Stimulated activated CD8-positive, alpha-beta memory T cell treated with anti-CD3 and anti-CD28 coated beads, Interleukin-7, amount 100 ng/mL, for 48 hours (primary cell): ENCODE measurements around the gene NTRK1.
A peak's percentile ranks its signal among the peaks of the same experiment; 100 is the strongest.
"Not testable (repeated sequence)": the region's sequence is repeated elsewhere in the genome, so short reads cannot be mapped to it uniquely, and the experiment has no call there.

ENCODE experiments used
- DNase-seq, 2 donors: peaks; one replicate each; pipeline ENCODE4 v3.0.0-alpha.2; 2020; ENCODE audit warnings: low read depth in 1 of 2; ENCODE audit errors: extremely low read depth in 1 of 2

NTRK1 gene

GRCh38 chr1:156910309-156910782 is 49.7 kb downstream of the NTRK1 start:
- DNase-seq, result peak; percentile 25 to 33

GRCh38 chr1:156911577-156912298 is 51.1 kb downstream of the NTRK1 start:
- no peak for DNase-seq

GRCh38 chr1:156912310-156912709 is 51.6 kb downstream of the NTRK1 start:
- DNase-seq, result no peak

- DNase-seq, result no peak
These were observed 52.5 kb downstream of the NTRK1 start for GRCh38 chr1:156912861-156913808.

GRCh38 chr1:156913809-156914387 is 53.2 kb downstream of the NTRK1 start:
- no peak for DNase-seq

- DNase-seq, result no peak
These were observed 53.8 kb downstream of the NTRK1 start for GRCh38 chr1:156914440-156914856.

- peak; percentile 55 to 60 for DNase-seq
These were observed 59.8 kb downstream of the NTRK1 start, which contains the start of gene LRRC71 for GRCh38 chr1:156920233-156921052. TSS of gene LRRC71 (plus strand) at chr1:156920632. CDS start at chr1:156920804, 172 bp downstream.

GRCh38 chr1:156921053-156921529 is 60.4 kb downstream of the NTRK1 start:
- no peak for DNase-seq

- no peak for DNase-seq
These were observed 62.5 kb downstream of the NTRK1 start for GRCh38 chr1:156922986-156923669.

- no peak for DNase-seq
These were observed 63.2 kb downstream of the NTRK1 start for GRCh38 chr1:156923670-156924477.

- DNase-seq, result no peak
These were observed 64.0 kb downstream of the NTRK1 start for GRCh38 chr1:156924478-156925153.

- DNase-seq, result no peak
These were observed 64.7 kb downstream of the NTRK1 start for GRCh38 chr1:156925154-156926010.

GRCh38 chr1:156926175-156926574 is 65.5 kb downstream of the NTRK1 start:
- peak; percentile 43 to 71 for DNase-seq

- not testable (repeated sequence) for DNase-seq
These were observed 66.0 kb downstream of the NTRK1 start for GRCh38 chr1:156926695-156927094.

- peak; percentile 47 to 54 for DNase-seq
These were observed 66.8 kb downstream of the NTRK1 start for GRCh38 chr1:156927215-156928042.

- no peak for DNase-seq
These were observed 67.5 kb downstream of the NTRK1 start for GRCh38 chr1:156928043-156928602.
